GM18858 (cell line): ENCODE measurements around the gene SIMC1.
"Not testable (repeated sequence)": the region's sequence is repeated elsewhere in the genome, so short reads cannot be mapped to it uniquely, and the experiment has no call there.

Experiments used
- ATAC-seq: cut with Tn5 transposase; IDR thresholded peaks from one replicate; pipeline ENCODE4 v1.9.1; 2021; ENCODE audit not compliant: unreplicated experiment

The SIMC1 gene

GRCh38 chr5:176214466-176215021, 23.7 kb upstream of the SIMC1 start:
- not testable (repeated sequence) for ATAC-seq

- not testable (repeated sequence) for ATAC-seq
These were observed 21.8 kb upstream of the SIMC1 start for GRCh38 chr5:176216393-176216916.

- not testable (repeated sequence) for ATAC-seq
These were observed 21.0 kb upstream of the SIMC1 start for GRCh38 chr5:176217188-176217729.

- not testable (repeated sequence) for ATAC-seq
These were observed 20.5 kb upstream of the SIMC1 start for GRCh38 chr5:176217764-176218163.

GRCh38 chr5:176222006-176222405, 16.2 kb upstream of the SIMC1 start:
- ATAC-seq = not testable (repeated sequence)

GRCh38 chr5:176228358-176228757, 9.9 kb upstream of the SIMC1 start:
- ATAC-seq = not testable (repeated sequence)

- ATAC-seq = not testable (repeated sequence)
These were observed 5.0 kb upstream of the SIMC1 start for GRCh38 chr5:176233253-176233652.

GRCh38 chr5:176235155-176235554, 3.1 kb upstream of the SIMC1 start:
- not testable (repeated sequence) for ATAC-seq

- ATAC-seq = peak; percentile 21
These were observed 540 bp downstream of the SIMC1 start for GRCh38 chr5:176238645-176239283.

- not testable (repeated sequence) for ATAC-seq
These were observed 1.1 kb downstream of the SIMC1 start for GRCh38 chr5:176239304-176239703.

- ATAC-seq = not testable (repeated sequence)
These were observed 6.1 kb downstream of the SIMC1 start for GRCh38 chr5:176244318-176244717.

- ATAC-seq = not testable (repeated sequence)
These were observed 6.8 kb downstream of the SIMC1 start for GRCh38 chr5:176245074-176245473.

GRCh38 chr5:176245489-176245888, 7.3 kb downstream of the SIMC1 start:
- not testable (repeated sequence) for ATAC-seq

GRCh38 chr5:176250691-176251090, 12.5 kb downstream of the SIMC1 start:
- not testable (repeated sequence) for ATAC-seq

- not testable (repeated sequence) for ATAC-seq
These were observed 13.9 kb downstream of the SIMC1 start for GRCh38 chr5:176252171-176252570.

GRCh38 chr5:176253370-176254065, 15.3 kb downstream of the SIMC1 start:
- not testable (repeated sequence) for ATAC-seq

- ATAC-seq = not testable (repeated sequence)
These were observed 15.8 kb downstream of the SIMC1 start for GRCh38 chr5:176254066-176254393.

GRCh38 chr5:176257871-176258505, 19.8 kb downstream of the SIMC1 start:
- not testable (repeated sequence) for ATAC-seq

GRCh38 chr5:176260682-176261081, 22.5 kb downstream of the SIMC1 start:
- not testable (repeated sequence) for ATAC-seq

GRCh38 chr5:176266448-176266847, 28.2 kb downstream of the SIMC1 start:
- ATAC-seq = not testable (repeated sequence)

GRCh38 chr5:176289018-176289417, 50.8 kb downstream of the SIMC1 start:
- not testable (repeated sequence) for ATAC-seq
